ENCODE measurements around the gene TRAFD1. TPM values are rescaled to one million over a fixed set of nuclear protein-coding genes. Genes with fewer than 3 reads are reported as not detected.
"Not testable (repeated sequence)": the region's sequence is repeated elsewhere in the genome, so short reads cannot be mapped to it uniquely, and the experiment has no call there.

The TRAFD1 gene
- polyA plus RNA-seq, 1 donor from 2014 or later = 75.6 TPM

DNA sequence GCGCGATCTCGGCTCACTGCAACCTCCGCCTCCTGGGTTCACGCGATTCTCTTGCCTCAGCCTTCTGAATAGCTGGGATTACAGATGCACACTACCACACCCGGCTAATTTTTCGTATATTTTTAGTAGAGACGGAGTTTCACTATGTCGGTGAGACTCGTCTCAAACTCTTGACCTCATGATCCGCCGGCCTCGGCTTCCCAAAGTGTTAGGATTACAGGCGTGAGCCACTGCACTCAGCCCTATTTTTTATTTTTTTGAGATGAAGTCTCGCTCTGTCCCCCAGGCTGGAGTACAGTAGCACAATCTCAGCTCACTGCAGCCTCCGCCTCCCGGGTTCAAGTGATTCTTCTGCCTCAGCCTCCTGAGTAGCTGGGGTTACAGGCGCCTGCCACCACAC lies 22.6 kb upstream of the TRAFD1 start:
- H3K9me3 ChIP-seq (ENCODE audit: low read length); H3K36me3 ChIP-seq (ENCODE audit: insufficient read depth, low read length); H3K4me2 ChIP-seq (ENCODE audit: low read length); H3K27ac ChIP-seq (ENCODE audit: low read length); H3K27me3 ChIP-seq (ENCODE audit: insufficient read depth, low read depth, low read length); H4K20me1 ChIP-seq (ENCODE audit: insufficient read depth); H3K9ac ChIP-seq (ENCODE audit: low read length); H3F3A ChIP-seq (ENCODE audit: insufficient read depth, low read length, poor library complexity, severe bottlenecking); H2AFZ ChIP-seq (ENCODE audit: low read depth, low read length); H3K4me3 ChIP-seq (ENCODE audit: low read length); H3K9me2 ChIP-seq (ENCODE audit: insufficient read depth, low read length): not testable (repeated sequence)
- H3K79me2 ChIP-seq (replicated peaks; ENCODE audit: insufficient read depth, low read length) = peaks cover 54% of the 10 kb centered on the region

GRCh38 chr12:112103758-112104503 lies 21.4 kb upstream of the TRAFD1 start:
- Histone ChIP-seq H3K9me3 (ENCODE audit: low read length) (no peaks in the 10 kb centered on the region), H3K4me2 (ENCODE audit: low read length) (no peak overlapping the region)

GRCh38 chr12:112105891-112106290 lies 19.5 kb upstream of the TRAFD1 start:
- Histone ChIP-seq H3K9ac (ENCODE audit: low read length) (no peak overlapping the region), H3K27ac (ENCODE audit: low read length) (no peak overlapping the region), H3K36me3 (ENCODE audit: insufficient read depth, low read length) (no peaks in the 10 kb centered on the region), H4K20me1 (ENCODE audit: insufficient read depth) (no peaks in the 10 kb centered on the region), H3K4me3 (ENCODE audit: low read length) (no peak overlapping the region), H3K79me2 (replicated peaks; ENCODE audit: insufficient read depth, low read length) (peaks cover 57% of the 10 kb centered on the region), H3F3A (ENCODE audit: insufficient read depth, low read length, poor library complexity, severe bottlenecking) (no peaks in the 10 kb centered on the region), H3K4me2 (ENCODE audit: low read length) (no peak overlapping the region), H2AFZ (ENCODE audit: low read depth, low read length) (no peak overlapping the region), H3K9me3 (ENCODE audit: low read length) (no peaks in the 10 kb centered on the region), H3K9me2 (ENCODE audit: insufficient read depth, low read length) (no peaks in the 10 kb centered on the region), H3K27me3 (ENCODE audit: insufficient read depth, low read depth, low read length) (no peaks in the 10 kb centered on the region)
- TF ChIP-seq SMC3 (conservative IDR thresholded peaks at IDR 0.05; ENCODE audit: poor library complexity) = no peak
- no peak for TF ChIP-seq TAF1 (IDR thresholded peaks at IDR 0.05; ENCODE audit: low read depth)
- no peak for TF ChIP-seq POLR2AphosphoS5 (IDR thresholded peaks at IDR 0.05)
- TF ChIP-seq RAD21 (conservative IDR thresholded peaks at IDR 0.05) = no peak
- TF ChIP-seq EZH2 (IDR thresholded peaks at IDR 0.05; ENCODE audit: borderline replicate concordance, insufficient read depth, low read length, poor library complexity, severe bottlenecking) = no peak
- TF ChIP-seq, protein P1, sequence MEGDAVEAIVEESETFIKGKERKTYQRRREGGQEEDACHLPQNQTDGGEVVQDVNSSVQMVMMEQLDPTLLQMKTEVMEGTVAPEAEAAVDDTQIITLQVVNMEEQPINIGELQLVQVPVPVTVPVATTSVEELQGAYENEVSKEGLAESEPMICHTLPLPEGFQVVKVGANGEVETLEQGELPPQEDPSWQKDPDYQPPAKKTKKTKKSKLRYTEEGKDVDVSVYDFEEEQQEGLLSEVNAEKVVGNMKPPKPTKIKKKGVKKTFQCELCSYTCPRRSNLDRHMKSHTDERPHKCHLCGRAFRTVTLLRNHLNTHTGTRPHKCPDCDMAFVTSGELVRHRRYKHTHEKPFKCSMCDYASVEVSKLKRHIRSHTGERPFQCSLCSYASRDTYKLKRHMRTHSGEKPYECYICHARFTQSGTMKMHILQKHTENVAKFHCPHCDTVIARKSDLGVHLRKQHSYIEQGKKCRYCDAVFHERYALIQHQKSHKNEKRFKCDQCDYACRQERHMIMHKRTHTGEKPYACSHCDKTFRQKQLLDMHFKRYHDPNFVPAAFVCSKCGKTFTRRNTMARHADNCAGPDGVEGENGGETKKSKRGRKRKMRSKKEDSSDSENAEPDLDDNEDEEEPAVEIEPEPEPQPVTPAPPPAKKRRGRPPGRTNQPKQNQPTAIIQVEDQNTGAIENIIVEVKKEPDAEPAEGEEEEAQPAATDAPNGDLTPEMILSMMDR (IDR thresholded peaks at IDR 0.05; ENCODE audit: poor library complexity, severe bottlenecking) = no peak
- no peak for TF ChIP-seq MXI1 (conservative IDR thresholded peaks at IDR 0.05; ENCODE audit: poor library complexity, severe bottlenecking)
- TF ChIP-seq, protein P2, sequence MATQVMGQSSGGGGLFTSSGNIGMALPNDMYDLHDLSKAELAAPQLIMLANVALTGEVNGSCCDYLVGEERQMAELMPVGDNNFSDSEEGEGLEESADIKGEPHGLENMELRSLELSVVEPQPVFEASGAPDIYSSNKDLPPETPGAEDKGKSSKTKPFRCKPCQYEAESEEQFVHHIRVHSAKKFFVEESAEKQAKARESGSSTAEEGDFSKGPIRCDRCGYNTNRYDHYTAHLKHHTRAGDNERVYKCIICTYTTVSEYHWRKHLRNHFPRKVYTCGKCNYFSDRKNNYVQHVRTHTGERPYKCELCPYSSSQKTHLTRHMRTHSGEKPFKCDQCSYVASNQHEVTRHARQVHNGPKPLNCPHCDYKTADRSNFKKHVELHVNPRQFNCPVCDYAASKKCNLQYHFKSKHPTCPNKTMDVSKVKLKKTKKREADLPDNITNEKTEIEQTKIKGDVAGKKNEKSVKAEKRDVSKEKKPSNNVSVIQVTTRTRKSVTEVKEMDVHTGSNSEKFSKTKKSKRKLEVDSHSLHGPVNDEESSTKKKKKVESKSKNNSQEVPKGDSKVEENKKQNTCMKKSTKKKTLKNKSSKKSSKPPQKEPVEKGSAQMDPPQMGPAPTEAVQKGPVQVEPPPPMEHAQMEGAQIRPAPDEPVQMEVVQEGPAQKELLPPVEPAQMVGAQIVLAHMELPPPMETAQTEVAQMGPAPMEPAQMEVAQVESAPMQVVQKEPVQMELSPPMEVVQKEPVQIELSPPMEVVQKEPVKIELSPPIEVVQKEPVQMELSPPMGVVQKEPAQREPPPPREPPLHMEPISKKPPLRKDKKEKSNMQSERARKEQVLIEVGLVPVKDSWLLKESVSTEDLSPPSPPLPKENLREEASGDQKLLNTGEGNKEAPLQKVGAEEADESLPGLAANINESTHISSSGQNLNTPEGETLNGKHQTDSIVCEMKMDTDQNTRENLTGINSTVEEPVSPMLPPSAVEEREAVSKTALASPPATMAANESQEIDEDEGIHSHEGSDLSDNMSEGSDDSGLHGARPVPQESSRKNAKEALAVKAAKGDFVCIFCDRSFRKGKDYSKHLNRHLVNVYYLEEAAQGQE (IDR thresholded peaks at IDR 0.05; ENCODE audit: borderline replicate concordance) = no peak
- TF ChIP-seq EP300 (conservative IDR thresholded peaks at IDR 0.05; ENCODE audit: poor library complexity, severe bottlenecking) = no peak

More at GRCh38 chr12:112103758-112104503, 21.4 kb upstream of the TRAFD1 start:
- Histone ChIP-seq H3K9ac (ENCODE audit: low read length) (no peak overlapping the region), H4K20me1 (ENCODE audit: insufficient read depth) (no peaks in the 10 kb centered on the region), H3F3A (ENCODE audit: insufficient read depth, low read length, poor library complexity, severe bottlenecking) (no peaks in the 10 kb centered on the region), H3K79me2 (replicated peaks; ENCODE audit: insufficient read depth, low read length) (peaks cover 63% of the 10 kb centered on the region), H3K36me3 (ENCODE audit: insufficient read depth, low read length) (no peaks in the 10 kb centered on the region), H3K27me3 (ENCODE audit: insufficient read depth, low read depth, low read length) (no peaks in the 10 kb centered on the region), H3K9me2 (ENCODE audit: insufficient read depth, low read length) (no peaks in the 10 kb centered on the region), H3K27ac (ENCODE audit: low read length) (no peak overlapping the region), H2AFZ (ENCODE audit: low read depth, low read length) (no peak overlapping the region), H3K4me3 (ENCODE audit: low read length) (no peak overlapping the region)
- TF ChIP-seq SMC3 (conservative IDR thresholded peaks at IDR 0.05; ENCODE audit: poor library complexity) (no peak), RAD21 (conservative IDR thresholded peaks at IDR 0.05) (no peak), EZH2 (IDR thresholded peaks at IDR 0.05; ENCODE audit: borderline replicate concordance, insufficient read depth, low read length, poor library complexity, severe bottlenecking) (no peak), EP300 (conservative IDR thresholded peaks at IDR 0.05; ENCODE audit: poor library complexity, severe bottlenecking) (no peak), POLR2AphosphoS5 (IDR thresholded peaks at IDR 0.05) (no peak)
- TF ChIP-seq, protein P2 (IDR thresholded peaks at IDR 0.05; ENCODE audit: borderline replicate concordance) = no peak
